Measurements from ENCODE around the gene CNGA3.
A peak's percentile ranks its signal among the peaks of the same experiment; 100 is the strongest.

The CNGA3 gene

DNA sequence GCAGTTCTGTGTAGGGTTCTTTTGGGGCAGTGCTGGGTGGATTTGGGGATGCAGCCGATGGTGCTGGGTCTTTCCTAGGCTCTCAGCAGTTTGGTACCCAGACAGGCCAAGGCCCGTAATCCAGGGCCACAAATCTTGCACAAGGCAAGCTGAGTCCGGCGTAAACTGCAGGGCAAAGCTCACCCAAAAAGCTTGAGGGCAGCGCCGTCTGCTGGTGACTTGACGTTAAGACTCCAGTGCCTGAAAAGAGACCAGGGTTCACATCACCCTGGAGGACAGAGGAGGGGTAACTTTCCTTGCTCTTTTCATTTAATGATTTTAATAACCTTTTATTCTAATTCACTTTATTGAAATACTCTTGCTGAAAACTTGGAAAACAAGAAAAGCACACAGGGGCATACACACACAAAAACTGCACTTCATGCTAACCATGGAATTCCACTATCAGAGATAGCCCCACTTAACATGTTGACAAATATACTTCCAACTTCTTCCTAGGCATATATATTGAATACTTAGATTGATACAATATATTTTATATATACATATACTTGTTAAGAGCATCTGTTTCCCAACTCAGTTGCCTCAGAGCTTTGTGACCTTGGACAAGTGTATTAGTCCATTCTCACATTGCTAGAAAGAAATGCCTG lies 38.9 kb downstream of the CNGA3 start:
- no peak overlapping the region for H3K4me2 ChIP-seq
- H3K27me3 ChIP-seq (ENCODE audit: insufficient read depth, low read depth) = no peaks in the 10 kb centered on the region
- H3K27ac ChIP-seq = no peak overlapping the region
- H3K9ac ChIP-seq = no peak overlapping the region
- TF ChIP-seq, protein P1, sequence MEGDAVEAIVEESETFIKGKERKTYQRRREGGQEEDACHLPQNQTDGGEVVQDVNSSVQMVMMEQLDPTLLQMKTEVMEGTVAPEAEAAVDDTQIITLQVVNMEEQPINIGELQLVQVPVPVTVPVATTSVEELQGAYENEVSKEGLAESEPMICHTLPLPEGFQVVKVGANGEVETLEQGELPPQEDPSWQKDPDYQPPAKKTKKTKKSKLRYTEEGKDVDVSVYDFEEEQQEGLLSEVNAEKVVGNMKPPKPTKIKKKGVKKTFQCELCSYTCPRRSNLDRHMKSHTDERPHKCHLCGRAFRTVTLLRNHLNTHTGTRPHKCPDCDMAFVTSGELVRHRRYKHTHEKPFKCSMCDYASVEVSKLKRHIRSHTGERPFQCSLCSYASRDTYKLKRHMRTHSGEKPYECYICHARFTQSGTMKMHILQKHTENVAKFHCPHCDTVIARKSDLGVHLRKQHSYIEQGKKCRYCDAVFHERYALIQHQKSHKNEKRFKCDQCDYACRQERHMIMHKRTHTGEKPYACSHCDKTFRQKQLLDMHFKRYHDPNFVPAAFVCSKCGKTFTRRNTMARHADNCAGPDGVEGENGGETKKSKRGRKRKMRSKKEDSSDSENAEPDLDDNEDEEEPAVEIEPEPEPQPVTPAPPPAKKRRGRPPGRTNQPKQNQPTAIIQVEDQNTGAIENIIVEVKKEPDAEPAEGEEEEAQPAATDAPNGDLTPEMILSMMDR (conservative IDR thresholded peaks at IDR 0.05; ENCODE audit: low read depth, low read length) = peak; percentile 97
- H3K36me3 ChIP-seq (ENCODE audit: insufficient read depth) = no peaks in the 10 kb centered on the region
- no peaks in the 10 kb centered on the region for H3K79me2 ChIP-seq (ENCODE audit: insufficient read depth, low read depth)
- H3K4me1 ChIP-seq (ENCODE audit: low read depth, poor library complexity, severe bottlenecking) = no peaks in the 10 kb centered on the region
- H3K4me3 ChIP-seq (IDR thresholded peaks at IDR 0.05; ENCODE audit: insufficient read depth, low read depth, low read length) = no peak overlapping the region
- no peak overlapping the region for H2AFZ ChIP-seq (ENCODE audit: low read depth)
- no peaks in the 10 kb centered on the region for H4K20me1 ChIP-seq (ENCODE audit: insufficient read depth)

DNA sequence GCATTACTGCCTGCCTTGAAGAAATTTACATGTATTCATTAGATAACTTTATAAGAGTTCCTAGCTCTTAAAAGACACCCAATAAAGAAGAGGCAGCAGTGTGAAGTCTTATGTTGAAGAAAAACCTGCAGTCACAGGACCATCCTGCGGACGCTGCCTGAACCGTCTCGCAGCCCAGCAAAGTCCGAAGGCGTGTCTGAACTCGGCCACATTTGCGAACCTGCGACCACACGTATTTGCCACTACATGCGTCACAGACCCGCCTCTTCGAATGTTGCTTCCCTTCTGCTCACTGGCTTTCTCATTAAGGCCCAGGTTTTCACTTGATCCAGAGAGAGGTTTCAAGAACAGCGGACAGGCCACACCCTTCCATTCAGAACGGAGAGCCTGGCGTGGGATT lies 41.2 kb downstream of the CNGA3 start:
- no peak overlapping the region for H2AFZ ChIP-seq (ENCODE audit: low read depth)
- TF ChIP-seq, protein P1 (conservative IDR thresholded peaks at IDR 0.05; ENCODE audit: low read depth, low read length) = no peak
- no peaks in the 10 kb centered on the region for H3K36me3 ChIP-seq (ENCODE audit: insufficient read depth)
- H3K9ac ChIP-seq = no peak overlapping the region
- no peaks in the 10 kb centered on the region for H3K27me3 ChIP-seq (ENCODE audit: insufficient read depth, low read depth)
- H3K27ac ChIP-seq = no peak overlapping the region
- H4K20me1 ChIP-seq (ENCODE audit: insufficient read depth) = no peaks in the 10 kb centered on the region
- H3K4me1 ChIP-seq (ENCODE audit: low read depth, poor library complexity, severe bottlenecking) = no peaks in the 10 kb centered on the region
- H3K4me2 ChIP-seq = no peak overlapping the region
- H3K4me3 ChIP-seq (IDR thresholded peaks at IDR 0.05; ENCODE audit: insufficient read depth, low read depth, low read length) = no peak overlapping the region
- no peaks in the 10 kb centered on the region for H3K79me2 ChIP-seq (ENCODE audit: insufficient read depth, low read depth)

DNA sequence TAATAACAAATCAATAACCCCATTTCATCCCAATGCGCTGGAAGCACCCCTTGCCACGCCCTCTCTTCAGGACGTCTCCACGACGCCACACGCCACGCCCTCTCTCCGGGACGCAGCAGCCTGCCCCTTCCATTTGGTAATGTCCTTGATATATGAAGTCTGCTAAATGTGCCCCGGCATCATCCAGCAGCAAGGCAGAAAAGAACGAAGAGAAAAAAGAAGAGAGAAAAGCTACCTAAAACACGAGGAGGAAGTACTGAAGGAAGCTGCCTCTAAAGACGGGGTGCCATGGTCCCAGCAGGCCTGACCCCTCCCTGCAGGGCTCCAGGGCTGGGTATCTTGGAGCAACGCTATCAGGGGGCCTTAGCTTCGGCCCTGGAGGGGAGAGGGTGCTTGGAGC lies 41.8 kb downstream of the CNGA3 start:
- Histone ChIP-seq H3K4me2 (no peak overlapping the region), H3K27ac (no peak overlapping the region), H3K36me3 (ENCODE audit: insufficient read depth) (no peaks in the 10 kb centered on the region), H3K79me2 (ENCODE audit: insufficient read depth, low read depth) (no peaks in the 10 kb centered on the region), H2AFZ (ENCODE audit: low read depth) (no peak overlapping the region), H3K4me3 (IDR thresholded peaks at IDR 0.05; ENCODE audit: insufficient read depth, low read depth, low read length) (no peak overlapping the region), H3K4me1 (ENCODE audit: low read depth, poor library complexity, severe bottlenecking) (no peaks in the 10 kb centered on the region), H3K9ac (no peak overlapping the region), H3K27me3 (ENCODE audit: insufficient read depth, low read depth) (no peaks in the 10 kb centered on the region), H4K20me1 (ENCODE audit: insufficient read depth) (no peaks in the 10 kb centered on the region)
- TF ChIP-seq, protein P1 (conservative IDR thresholded peaks at IDR 0.05; ENCODE audit: low read depth, low read length) = no peak

- TF ChIP-seq, protein P1 (conservative IDR thresholded peaks at IDR 0.05; ENCODE audit: low read depth, low read length) = no peak
- H3K36me3 ChIP-seq (ENCODE audit: insufficient read depth) = no peaks in the 10 kb centered on the region
- no peak overlapping the region for H3K4me2 ChIP-seq
- H3K4me1 ChIP-seq (ENCODE audit: low read depth, poor library complexity, severe bottlenecking) = no peaks in the 10 kb centered on the region
- H3K9ac ChIP-seq = no peak overlapping the region
- no peak overlapping the region for H3K27ac ChIP-seq
- H3K27me3 ChIP-seq (ENCODE audit: insufficient read depth, low read depth) = no peaks in the 10 kb centered on the region
- no peaks in the 10 kb centered on the region for H3K79me2 ChIP-seq (ENCODE audit: insufficient read depth, low read depth)
- H4K20me1 ChIP-seq (ENCODE audit: insufficient read depth) = no peaks in the 10 kb centered on the region
- no peak overlapping the region for H3K4me3 ChIP-seq (IDR thresholded peaks at IDR 0.05; ENCODE audit: insufficient read depth, low read depth, low read length)
- H2AFZ ChIP-seq (ENCODE audit: low read depth) = no peak overlapping the region
These were observed 42.5 kb downstream of the CNGA3 start for GRCh38 chr2:98388601-98389250.

Data from KMS-11 (cell line).